ENCODE measurements around the gene ZBTB40.

ZBTB40 gene

GRCh38 chr1:22451702-22452480, at the start of gene ZBTB40:
Gene ZBTB40, plus strand, starts transcription at chr1:22451851. Its CDS starts 38,098 bp downstream, at chr1:22489949.
- peak within 1 kb of the TSS; percentile 31 for H3K27ac ChIP-seq (ENCODE audit: low read depth, low read length)
- peak within 1 kb of the TSS; percentile 73 for H3K4me3 ChIP-seq (ENCODE audit: insufficient read depth, low read length, poor library complexity, severe bottlenecking)
- no peaks in the 10 kb centered on the region for H3K27me3 ChIP-seq (ENCODE audit: low read length)
- H3K79me2 ChIP-seq (ENCODE audit: insufficient read depth, low read length), result peaks cover 14% of the 10 kb centered on the region; the same call in 1 of the 2 replicates
- no peaks in the 10 kb centered on the region for H3K36me3 ChIP-seq (ENCODE audit: low read length)
- no peak for TF ChIP-seq EZH2phosphoT487 (conservative IDR thresholded peaks at IDR 0.05; ENCODE audit: low read length)
- no peak for TF ChIP-seq CTCF (IDR thresholded peaks at IDR 0.05; ENCODE audit: insufficient read depth, low read length, poor library complexity, severe bottlenecking)
- peak within 1 kb of the TSS; percentile 99 for H2AFZ ChIP-seq (ENCODE audit: low read depth, low read length, severe bottlenecking)
- no peaks in the 10 kb centered on the region for H3K9me2 ChIP-seq (replicated peaks; ENCODE audit: insufficient read depth, low read length)
- H3K4me2 ChIP-seq (ENCODE audit: low read depth, low read length, poor library complexity, severe bottlenecking), result peak within 1 kb of the TSS; percentile 63
- H3K9ac ChIP-seq (ENCODE audit: low read length), result peak within 1 kb of the TSS; percentile 70
- 0 out of 2 replicates have a peak, but pooled peaks cover 4% of the 10 kb centered on the region for H4K20me1 ChIP-seq (ENCODE audit: low read depth, low read length)
- H3F3A ChIP-seq (ENCODE audit: insufficient read depth), result peaks cover 7% of the 10 kb centered on the region; the same call in 1 of the 2 replicates
- no peaks in the 10 kb centered on the region for H3K9me3 ChIP-seq (ENCODE audit: insufficient read depth, low read length)

- Histone ChIP-seq H3K9me2 (replicated peaks; ENCODE audit: insufficient read depth, low read length) (no peaks in the 10 kb centered on the region), H3K4me2 (ENCODE audit: low read depth, low read length, poor library complexity, severe bottlenecking) (no peak overlapping the region), H3K27ac (ENCODE audit: low read depth, low read length) (no peak overlapping the region), H3K79me2 (ENCODE audit: insufficient read depth, low read length) (no peaks in the 10 kb centered on the region), H3K9ac (ENCODE audit: low read length) (no peak overlapping the region), H3K4me3 (ENCODE audit: insufficient read depth, low read length, poor library complexity, severe bottlenecking) (no peak overlapping the region), H3K36me3 (ENCODE audit: low read length) (no peaks in the 10 kb centered on the region), H3K9me3 (ENCODE audit: insufficient read depth, low read length) (no peaks in the 10 kb centered on the region), H2AFZ (ENCODE audit: low read depth, low read length, severe bottlenecking) (no peak overlapping the region), H3K27me3 (ENCODE audit: low read length) (no peaks in the 10 kb centered on the region), H3F3A (ENCODE audit: insufficient read depth) (no peaks in the 10 kb centered on the region), H4K20me1 (ENCODE audit: low read depth, low read length) (no peaks in the 10 kb centered on the region)
- TF ChIP-seq EZH2phosphoT487 (conservative IDR thresholded peaks at IDR 0.05; ENCODE audit: low read length) (no peak), CTCF (IDR thresholded peaks at IDR 0.05; ENCODE audit: insufficient read depth, low read length, poor library complexity, severe bottlenecking) (no peak)
Observed at GRCh38 chr1:22402356-22403053, 49.1 kb upstream of the ZBTB40 start.

GRCh38 chr1:22404486-22404885, 47.2 kb upstream of the ZBTB40 start:
- TF ChIP-seq CTCF (IDR thresholded peaks at IDR 0.05; ENCODE audit: insufficient read depth, low read length, poor library complexity, severe bottlenecking), result no peak
- no peak for TF ChIP-seq EZH2phosphoT487 (conservative IDR thresholded peaks at IDR 0.05; ENCODE audit: low read length)
- no peak overlapping the region for H3K9ac ChIP-seq (ENCODE audit: low read length)

More at GRCh38 chr1:22404486-22404885, 47.2 kb upstream of the ZBTB40 start:
- Histone ChIP-seq H3K9me3 (ENCODE audit: insufficient read depth, low read length) (no peaks in the 10 kb centered on the region), H3K27ac (ENCODE audit: low read depth, low read length) (no peak overlapping the region), H4K20me1 (ENCODE audit: low read depth, low read length) (no peaks in the 10 kb centered on the region), H3K9me2 (replicated peaks; ENCODE audit: insufficient read depth, low read length) (no peaks in the 10 kb centered on the region), H3K27me3 (ENCODE audit: low read length) (no peaks in the 10 kb centered on the region), H2AFZ (ENCODE audit: low read depth, low read length, severe bottlenecking) (no peak overlapping the region), H3K4me3 (ENCODE audit: insufficient read depth, low read length, poor library complexity, severe bottlenecking) (no peak overlapping the region), H3K4me2 (ENCODE audit: low read depth, low read length, poor library complexity, severe bottlenecking) (no peak overlapping the region), H3K79me2 (ENCODE audit: insufficient read depth, low read length) (no peaks in the 10 kb centered on the region), H3F3A (ENCODE audit: insufficient read depth) (no peaks in the 10 kb centered on the region), H3K36me3 (ENCODE audit: low read length) (no peaks in the 10 kb centered on the region)
